Keratinocyte (primary cell): ENCODE results near the gene PHACTR1.

Experiments
- CTCF ChIP-seq, 3 experiments: IDR thresholded peaks in 1 of 3; conservative IDR thresholded peaks in 1 of 3; optimal IDR thresholded peaks in 1 of 3; 2 replicates in 2 of 3; 3 replicates in 1 of 3; pipeline versions ENCODE3 to v1.5.1; 2011; ENCODE audit warnings: low read length in 3 of 3, mild to moderate bottlenecking in 3 of 3, moderate library complexity in 2 of 3, control low read depth in 1 of 3, inconsistent platforms in 1 of 3; ENCODE audit not compliant: insufficient read depth in 2 of 3; ENCODE audit errors: extremely low read depth in 1 of 3
- EZH2 ChIP-seq: IDR thresholded peaks from one replicate; pipeline ENCODE4 v1.6.1; 2012; ENCODE audit warnings: inconsistent platforms, mild to moderate bottlenecking, low read length, moderate library complexity

DNA sequence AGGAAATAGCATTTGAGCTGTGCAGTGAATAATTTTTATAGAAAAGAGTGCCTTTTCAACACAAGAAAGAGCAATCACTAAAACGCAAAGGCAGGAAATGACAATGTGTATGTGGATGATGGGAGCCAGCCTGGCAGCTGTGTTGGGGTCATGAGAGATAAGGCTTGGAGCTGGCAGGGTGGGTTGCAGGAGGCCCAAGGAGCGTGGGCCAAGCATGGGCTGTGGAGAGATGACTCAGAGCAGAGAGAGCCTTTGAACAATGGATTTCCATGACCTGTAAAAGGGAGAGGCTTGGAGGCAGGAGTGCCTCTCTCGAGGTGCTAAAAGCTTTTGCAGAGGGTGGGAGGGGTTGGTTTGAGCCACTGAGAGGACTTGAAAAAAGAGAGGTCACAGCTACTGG, 618.4 kb downstream of the PHACTR1 start:
- TF ChIP-seq EZH2 (no peak), CTCF (optimal IDR thresholded peaks at IDR 0.05 in 1 of 3, IDR thresholded peaks at IDR 0.05 in 1 of 3, conservative IDR thresholded peaks at IDR 0.05 in 1 of 3; ENCODE audit: extremely low read depth in 1 of 3, insufficient read depth in 2 of 3, low read length in 3 of 3) (no peak)
